Nephron (organoid): ENCODE data around the gene STAU1.

ENCODE experiments used
- H3K27ac Mint-ChIP-seq, 3 experiments: 2 replicates each; pipeline ENCODE4 v1.8.0; 2020; ENCODE audit warnings: mixed read lengths in 3 of 3, mild to moderate bottlenecking in 2 of 3, moderate library complexity in 1 of 3
- H3K27me3 Mint-ChIP-seq: 2 replicates; pipeline ENCODE4 v1.8.0; 2021; ENCODE audit warnings: low read depth, mild to moderate bottlenecking, moderate library complexity, mixed read lengths
- H3K36me3 Mint-ChIP-seq: 2 replicates; pipeline ENCODE4 v1.8.0; 2020; ENCODE audit warnings: low read depth, mixed read lengths
- H3K4me1 Mint-ChIP-seq: 2 replicates; pipeline ENCODE4 v1.8.0; 2020; ENCODE audit warnings: mixed read lengths
- H3K4me3 Mint-ChIP-seq, 3 experiments: 2 replicates each; pipeline ENCODE4 v1.8.0; 2020; ENCODE audit warnings: mild to moderate bottlenecking in 3 of 3, mixed read lengths in 3 of 3, moderate library complexity in 2 of 3
- H3K9me3 Mint-ChIP-seq: 2 replicates; pipeline ENCODE4 v1.8.0; 2020; ENCODE audit warnings: mixed read lengths
- TF ChIP-seq, protein P1 (sequence below), 3 experiments: fragments of 200-600 bp; sonication (generic); IDR thresholded peaks; one replicate each; pipeline ENCODE4 v1.5.0; 2021; ENCODE audit warnings: antibody characterized with exemption in 3 of 3; ENCODE audit not compliant: unreplicated experiment in 3 of 3

STAU1 gene, protein sequence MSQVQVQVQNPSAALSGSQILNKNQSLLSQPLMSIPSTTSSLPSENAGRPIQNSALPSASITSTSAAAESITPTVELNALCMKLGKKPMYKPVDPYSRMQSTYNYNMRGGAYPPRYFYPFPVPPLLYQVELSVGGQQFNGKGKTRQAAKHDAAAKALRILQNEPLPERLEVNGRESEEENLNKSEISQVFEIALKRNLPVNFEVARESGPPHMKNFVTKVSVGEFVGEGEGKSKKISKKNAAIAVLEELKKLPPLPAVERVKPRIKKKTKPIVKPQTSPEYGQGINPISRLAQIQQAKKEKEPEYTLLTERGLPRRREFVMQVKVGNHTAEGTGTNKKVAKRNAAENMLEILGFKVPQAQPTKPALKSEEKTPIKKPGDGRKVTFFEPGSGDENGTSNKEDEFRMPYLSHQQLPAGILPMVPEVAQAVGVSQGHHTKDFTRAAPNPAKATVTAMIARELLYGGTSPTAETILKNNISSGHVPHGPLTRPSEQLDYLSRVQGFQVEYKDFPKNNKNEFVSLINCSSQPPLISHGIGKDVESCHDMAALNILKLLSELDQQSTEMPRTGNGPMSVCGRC

DNA sequence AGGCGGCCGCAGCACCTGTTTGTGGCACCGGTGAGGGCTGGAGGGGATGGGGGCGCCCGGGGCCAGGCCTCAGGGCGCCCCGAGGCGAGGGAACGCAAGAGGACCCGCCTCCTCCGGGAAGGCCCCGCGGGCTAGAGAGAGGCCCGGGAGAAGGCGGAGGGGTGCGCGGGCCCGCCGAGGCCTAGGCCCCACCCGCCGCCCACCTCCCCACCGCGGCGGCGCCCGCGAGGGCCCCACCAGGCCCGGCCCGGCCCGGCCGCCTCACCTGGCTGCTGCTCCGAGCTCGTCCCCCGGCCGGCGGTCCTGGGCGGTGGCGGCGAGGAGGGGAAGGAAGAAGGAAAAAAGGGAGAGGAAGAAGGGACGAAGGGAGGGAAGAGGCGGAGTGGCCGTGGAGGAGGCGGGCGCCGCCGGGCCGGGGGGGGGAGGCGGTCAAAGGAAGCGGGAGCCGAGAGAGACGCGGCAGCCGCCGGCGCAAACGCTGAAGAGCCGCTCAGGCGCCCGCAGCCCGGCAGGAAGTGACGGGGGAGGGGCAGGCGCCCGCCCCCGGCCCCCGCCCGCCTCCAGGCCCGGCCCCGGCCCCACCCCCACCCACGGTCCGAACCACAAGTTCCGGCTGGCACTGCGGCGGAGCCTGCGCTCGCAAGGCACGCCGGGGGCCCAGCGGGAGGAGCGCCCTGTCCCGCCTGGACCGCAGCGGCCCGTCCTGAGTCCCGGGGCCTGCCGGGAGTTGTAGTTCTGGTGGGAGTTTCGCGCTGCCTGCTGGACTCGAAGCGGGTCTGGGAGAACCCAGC lies at the start of gene STAU1:
Gene STAU1, minus strand, starts transcription at position 484 of the 791 bp plus-strand sequence. CDS start 22,133 bp downstream, outside the sequence.
- Mint-ChIP-seq H3K4me3 (peak within 1 kb of the TSS; percentile 86 to 93 (median 92)), H3K4me1 (peaks cover 22% of the 10 kb centered on the region), H3K36me3 (peaks cover 6% of the 10 kb centered on the region), H3K27me3 (peaks cover 3% of the 10 kb centered on the region), H3K9me3 (no peaks in the 10 kb centered on the region), H3K27ac (peak within 1 kb of the TSS; percentile 77 to 95 (median 92))
- TF ChIP-seq, protein P1, sequence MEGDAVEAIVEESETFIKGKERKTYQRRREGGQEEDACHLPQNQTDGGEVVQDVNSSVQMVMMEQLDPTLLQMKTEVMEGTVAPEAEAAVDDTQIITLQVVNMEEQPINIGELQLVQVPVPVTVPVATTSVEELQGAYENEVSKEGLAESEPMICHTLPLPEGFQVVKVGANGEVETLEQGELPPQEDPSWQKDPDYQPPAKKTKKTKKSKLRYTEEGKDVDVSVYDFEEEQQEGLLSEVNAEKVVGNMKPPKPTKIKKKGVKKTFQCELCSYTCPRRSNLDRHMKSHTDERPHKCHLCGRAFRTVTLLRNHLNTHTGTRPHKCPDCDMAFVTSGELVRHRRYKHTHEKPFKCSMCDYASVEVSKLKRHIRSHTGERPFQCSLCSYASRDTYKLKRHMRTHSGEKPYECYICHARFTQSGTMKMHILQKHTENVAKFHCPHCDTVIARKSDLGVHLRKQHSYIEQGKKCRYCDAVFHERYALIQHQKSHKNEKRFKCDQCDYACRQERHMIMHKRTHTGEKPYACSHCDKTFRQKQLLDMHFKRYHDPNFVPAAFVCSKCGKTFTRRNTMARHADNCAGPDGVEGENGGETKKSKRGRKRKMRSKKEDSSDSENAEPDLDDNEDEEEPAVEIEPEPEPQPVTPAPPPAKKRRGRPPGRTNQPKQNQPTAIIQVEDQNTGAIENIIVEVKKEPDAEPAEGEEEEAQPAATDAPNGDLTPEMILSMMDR (IDR thresholded peaks at IDR 0.05; ENCODE audit: unreplicated experiment in 3 of 3), result no peak

DNA sequence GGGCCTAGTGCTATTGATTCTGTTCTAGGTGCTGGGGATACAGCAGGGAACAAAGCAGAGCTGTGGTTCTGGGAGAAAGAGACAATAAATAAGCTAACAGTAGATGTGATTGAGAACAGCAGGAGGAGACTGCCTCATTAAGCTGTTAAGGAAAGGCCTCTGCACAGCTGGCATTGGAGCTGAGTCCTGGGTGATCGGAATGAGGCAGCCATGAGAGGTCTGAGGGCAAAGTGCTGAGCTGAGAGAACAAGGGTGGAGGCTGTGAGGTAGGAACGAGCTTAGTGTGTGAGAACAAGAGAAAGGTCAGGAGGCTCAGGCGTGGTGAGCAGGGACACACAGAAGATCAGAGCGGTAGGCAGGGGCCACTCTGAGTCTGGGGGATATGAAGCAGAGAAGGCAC lies 49.4 kb upstream of the STAU1 start:
- no peaks in the 10 kb centered on the region for H3K27me3 Mint-ChIP-seq
- H3K4me1 Mint-ChIP-seq, result peaks cover 18% of the 10 kb centered on the region
- H3K27ac Mint-ChIP-seq, result peak overlapping the region in 2 of 3 experiments; percentile 9 to 32
- TF ChIP-seq, protein P1 (IDR thresholded peaks at IDR 0.05; ENCODE audit: unreplicated experiment in 3 of 3), result no peak
- peaks cover 78% of the 10 kb centered on the region for H3K36me3 Mint-ChIP-seq
- H3K4me3 Mint-ChIP-seq, result no peak overlapping the region
- no peaks in the 10 kb centered on the region for H3K9me3 Mint-ChIP-seq

DNA sequence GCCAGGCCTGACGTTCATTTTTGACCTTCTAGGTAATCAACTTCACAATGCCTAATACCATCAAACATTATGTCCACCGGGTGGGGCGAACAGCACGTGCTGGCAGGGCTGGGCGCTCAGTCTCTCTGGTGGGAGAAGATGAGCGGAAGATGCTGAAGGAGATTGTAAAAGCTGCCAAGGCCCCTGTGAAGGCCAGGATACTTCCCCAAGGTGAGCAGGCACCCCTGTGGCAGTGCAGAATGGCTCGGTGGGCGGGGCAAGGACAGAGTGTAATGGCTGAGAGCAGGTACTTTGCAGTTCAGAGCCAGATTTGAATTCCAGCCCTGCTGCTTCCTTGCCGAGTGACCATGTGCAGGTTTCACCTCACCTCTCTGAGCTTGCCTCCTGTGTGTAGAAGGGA lies 48.2 kb upstream of the STAU1 start:
- Mint-ChIP-seq H3K27me3 (no peaks in the 10 kb centered on the region), H3K9me3 (no peaks in the 10 kb centered on the region), H3K36me3 (peaks cover 69% of the 10 kb centered on the region), H3K4me1 (peaks cover 21% of the 10 kb centered on the region), H3K27ac (no peak overlapping the region), H3K4me3 (no peak overlapping the region)
- TF ChIP-seq, protein P1 (IDR thresholded peaks at IDR 0.05; ENCODE audit: unreplicated experiment in 3 of 3), result no peak

DNA sequence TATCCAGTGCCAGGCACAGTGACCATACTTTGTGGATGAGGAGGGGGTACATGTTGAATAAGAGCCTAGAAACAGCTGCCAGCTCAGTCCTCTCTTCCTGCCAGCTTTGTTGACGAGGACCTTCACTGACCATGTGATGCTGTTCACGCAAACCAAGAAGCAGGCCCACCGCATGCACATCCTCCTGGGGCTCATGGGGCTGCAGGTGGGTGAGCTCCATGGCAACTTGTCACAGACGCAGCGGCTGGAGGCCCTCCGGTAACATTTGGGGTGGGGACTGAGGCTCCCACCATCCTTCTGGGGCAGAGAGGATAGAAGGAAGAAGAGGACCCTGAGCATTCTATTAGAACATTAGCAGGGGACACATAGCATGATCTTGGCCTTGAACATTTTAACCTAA lies 46.7 kb upstream of the STAU1 start:
- no peak overlapping the region for H3K4me3 Mint-ChIP-seq
- no peak overlapping the region for H3K27ac Mint-ChIP-seq
- H3K9me3 Mint-ChIP-seq, result no peaks in the 10 kb centered on the region
- peaks cover 70% of the 10 kb centered on the region for H3K36me3 Mint-ChIP-seq
- TF ChIP-seq, protein P1 (IDR thresholded peaks at IDR 0.05; ENCODE audit: unreplicated experiment in 3 of 3), result no peak
- H3K4me1 Mint-ChIP-seq, result peaks cover 36% of the 10 kb centered on the region
- H3K27me3 Mint-ChIP-seq, result no peaks in the 10 kb centered on the region

DNA sequence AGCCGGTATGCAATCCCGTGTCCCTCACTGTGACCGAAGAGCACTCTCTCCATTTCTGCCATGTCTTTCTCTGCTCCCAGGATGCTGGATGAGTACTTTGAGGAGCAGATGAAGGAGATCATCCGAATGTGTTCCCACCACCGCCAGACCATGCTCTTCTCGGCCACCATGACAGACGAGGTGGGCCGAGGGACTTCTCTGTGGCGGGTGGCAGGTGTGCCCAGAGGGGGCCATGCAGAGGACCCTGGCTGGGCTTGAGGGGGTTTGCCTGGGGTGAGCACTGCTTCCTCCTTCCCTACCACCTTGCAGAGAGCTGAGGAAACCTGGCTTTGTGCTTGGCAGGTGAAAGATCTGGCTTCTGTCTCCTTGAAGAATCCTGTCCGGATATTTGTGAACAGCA lies 45.1 kb upstream of the STAU1 start:
- peaks cover 67% of the 10 kb centered on the region for H3K36me3 Mint-ChIP-seq
- TF ChIP-seq, protein P1 (IDR thresholded peaks at IDR 0.05; ENCODE audit: unreplicated experiment in 3 of 3), result no peak
- H3K9me3 Mint-ChIP-seq, result no peaks in the 10 kb centered on the region
- no peaks in the 10 kb centered on the region for H3K27me3 Mint-ChIP-seq
- no peak overlapping the region for H3K4me3 Mint-ChIP-seq
- H3K4me1 Mint-ChIP-seq, result peaks cover 45% of the 10 kb centered on the region
- no peak overlapping the region for H3K27ac Mint-ChIP-seq
